Measurements from ENCODE around the gene ERG. TPM values are rescaled to one million over a fixed set of nuclear protein-coding genes. Genes with fewer than 3 reads are reported as not detected.

ERG gene
- total RNA-seq, 1 donor from 2014 or later: under 0.01 TPM

DNA sequence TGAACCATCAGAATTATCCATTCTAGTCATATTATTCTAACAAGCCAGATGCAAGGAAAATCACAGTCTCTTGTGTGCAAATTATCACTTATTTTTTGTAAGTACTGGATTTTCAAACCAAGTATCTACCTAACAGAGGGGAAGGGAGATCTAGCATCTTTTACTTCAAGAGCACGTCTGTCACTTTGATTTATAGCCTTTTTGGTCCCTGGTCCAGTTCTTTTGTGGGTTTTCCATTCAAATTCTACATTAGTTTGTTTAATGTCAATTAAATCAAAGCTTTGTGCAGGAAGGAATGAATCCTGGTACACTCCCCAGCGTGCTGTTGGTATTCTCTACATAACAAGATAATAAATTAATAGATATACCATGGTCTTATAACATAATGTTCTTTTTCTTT lies 43.6 kb downstream of the ERG start:
- no peaks in the 10 kb centered on the region for H3K36me3 ChIP-seq (ENCODE audit: control insufficient read depth, insufficient read depth, low read length)
- FAIRE-seq (no peak), DNase-seq (ENCODE audit: low read depth) (no peak)
- TF ChIP-seq, protein P1, sequence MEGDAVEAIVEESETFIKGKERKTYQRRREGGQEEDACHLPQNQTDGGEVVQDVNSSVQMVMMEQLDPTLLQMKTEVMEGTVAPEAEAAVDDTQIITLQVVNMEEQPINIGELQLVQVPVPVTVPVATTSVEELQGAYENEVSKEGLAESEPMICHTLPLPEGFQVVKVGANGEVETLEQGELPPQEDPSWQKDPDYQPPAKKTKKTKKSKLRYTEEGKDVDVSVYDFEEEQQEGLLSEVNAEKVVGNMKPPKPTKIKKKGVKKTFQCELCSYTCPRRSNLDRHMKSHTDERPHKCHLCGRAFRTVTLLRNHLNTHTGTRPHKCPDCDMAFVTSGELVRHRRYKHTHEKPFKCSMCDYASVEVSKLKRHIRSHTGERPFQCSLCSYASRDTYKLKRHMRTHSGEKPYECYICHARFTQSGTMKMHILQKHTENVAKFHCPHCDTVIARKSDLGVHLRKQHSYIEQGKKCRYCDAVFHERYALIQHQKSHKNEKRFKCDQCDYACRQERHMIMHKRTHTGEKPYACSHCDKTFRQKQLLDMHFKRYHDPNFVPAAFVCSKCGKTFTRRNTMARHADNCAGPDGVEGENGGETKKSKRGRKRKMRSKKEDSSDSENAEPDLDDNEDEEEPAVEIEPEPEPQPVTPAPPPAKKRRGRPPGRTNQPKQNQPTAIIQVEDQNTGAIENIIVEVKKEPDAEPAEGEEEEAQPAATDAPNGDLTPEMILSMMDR (IDR thresholded peaks at IDR 0.05; ENCODE audit: insufficient read depth, low read length, severe bottlenecking): no peak
- no peak overlapping the region for H3K4me3 ChIP-seq (ENCODE audit: low read depth, low read length)
- no peaks in the 10 kb centered on the region for H3K27me3 ChIP-seq (ENCODE audit: control insufficient read depth, insufficient read depth, low read length)

DNA sequence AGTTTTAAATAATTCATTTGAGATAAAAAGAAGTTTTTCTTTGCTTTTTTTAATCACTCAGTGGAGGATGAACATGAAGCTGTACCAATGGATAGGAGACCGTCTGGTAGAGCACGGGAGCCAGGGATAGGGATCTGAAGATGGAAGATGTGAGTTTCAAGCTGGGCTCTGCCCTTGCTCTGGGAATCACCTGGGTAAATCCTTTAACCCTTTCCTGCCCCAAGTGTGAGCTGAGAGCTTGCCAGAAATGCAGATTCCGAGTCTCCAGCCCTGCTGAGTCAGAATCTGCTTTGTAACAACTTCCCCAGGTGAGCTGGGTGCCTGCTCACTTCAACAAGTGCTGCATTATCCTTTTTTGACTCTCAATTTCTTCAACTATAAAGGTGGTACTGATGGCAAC lies 44.1 kb downstream of the ERG start:
- FAIRE-seq (no peak), DNase-seq (ENCODE audit: low read depth) (no peak)
- no peaks in the 10 kb centered on the region for H3K36me3 ChIP-seq (ENCODE audit: control insufficient read depth, insufficient read depth, low read length)
- no peak overlapping the region for H3K4me3 ChIP-seq (ENCODE audit: low read depth, low read length)
- TF ChIP-seq, protein P1 (IDR thresholded peaks at IDR 0.05; ENCODE audit: insufficient read depth, low read length, severe bottlenecking): no peak
- H3K27me3 ChIP-seq (ENCODE audit: control insufficient read depth, insufficient read depth, low read length): no peaks in the 10 kb centered on the region

DNA sequence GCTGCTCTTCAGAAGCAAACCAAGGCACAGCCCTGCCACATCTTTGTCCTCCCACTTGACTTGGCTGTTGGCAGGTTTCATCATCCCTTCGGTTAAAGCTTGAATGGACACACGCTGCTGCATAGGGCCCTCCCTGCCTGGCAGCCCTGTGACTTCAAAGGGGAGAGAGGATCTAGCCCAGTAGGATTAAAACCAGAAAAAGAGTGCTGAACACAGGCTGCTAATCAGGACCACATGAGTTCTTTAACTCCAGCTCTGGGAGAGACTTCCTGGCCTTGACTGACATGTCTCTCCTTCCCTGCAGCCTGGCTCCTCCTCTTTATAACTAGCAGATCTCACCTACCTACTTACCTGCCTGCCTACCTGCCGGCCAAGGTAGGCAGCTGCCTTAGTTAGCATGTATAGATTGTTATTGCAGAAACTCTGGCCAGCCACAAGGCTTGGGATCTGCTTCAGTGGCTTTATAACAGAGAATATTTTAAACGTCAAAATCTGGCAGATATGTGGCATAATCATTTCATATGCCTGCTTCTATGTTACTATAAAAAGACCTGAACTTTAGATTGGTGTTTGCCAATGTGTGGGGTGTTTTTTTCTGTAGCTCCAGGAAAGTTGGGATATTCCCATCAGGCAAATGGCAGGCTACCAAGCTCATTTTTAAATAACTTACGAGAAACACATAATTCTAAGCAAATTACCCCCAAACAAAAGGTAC lies 49.4 kb downstream of the ERG start:
- Histone ChIP-seq H3K27me3 (ENCODE audit: control insufficient read depth, insufficient read depth, low read length) (no peaks in the 10 kb centered on the region), H3K4me3 (ENCODE audit: low read depth, low read length) (no peak overlapping the region), H3K36me3 (ENCODE audit: control insufficient read depth, insufficient read depth, low read length) (no peaks in the 10 kb centered on the region)
- FAIRE-seq: no peak
- TF ChIP-seq, protein P1 (IDR thresholded peaks at IDR 0.05; ENCODE audit: insufficient read depth, low read length, severe bottlenecking): no peak
- DNase-seq (ENCODE audit: low read depth): no peak

DNA sequence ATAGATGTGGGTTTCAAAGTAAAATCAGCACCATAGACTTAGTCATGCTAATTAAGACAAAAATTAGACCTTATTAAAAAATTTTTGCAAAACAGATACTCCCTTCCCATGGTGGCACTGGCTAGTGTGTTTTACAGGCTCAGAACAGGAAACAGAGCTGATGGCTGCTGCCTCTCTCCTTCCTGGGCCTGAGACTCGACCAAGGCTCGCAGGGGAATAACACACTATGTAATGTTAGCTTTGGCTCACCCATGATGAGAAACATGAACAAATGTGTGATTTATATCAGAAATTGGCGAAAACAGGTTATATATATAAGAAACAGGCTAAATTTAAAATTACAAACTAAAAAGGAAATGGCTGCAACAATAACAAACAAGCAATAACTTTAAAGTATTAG lies 50.7 kb downstream of the ERG start:
- no peak for FAIRE-seq
- no peak for DNase-seq (ENCODE audit: low read depth)
- Histone ChIP-seq H3K4me3 (ENCODE audit: low read depth, low read length) (no peak overlapping the region), H3K36me3 (ENCODE audit: control insufficient read depth, insufficient read depth, low read length) (no peaks in the 10 kb centered on the region), H3K27me3 (ENCODE audit: control insufficient read depth, insufficient read depth, low read length) (no peaks in the 10 kb centered on the region)
- TF ChIP-seq, protein P1 (IDR thresholded peaks at IDR 0.05; ENCODE audit: insufficient read depth, low read length, severe bottlenecking): no peak

DNA sequence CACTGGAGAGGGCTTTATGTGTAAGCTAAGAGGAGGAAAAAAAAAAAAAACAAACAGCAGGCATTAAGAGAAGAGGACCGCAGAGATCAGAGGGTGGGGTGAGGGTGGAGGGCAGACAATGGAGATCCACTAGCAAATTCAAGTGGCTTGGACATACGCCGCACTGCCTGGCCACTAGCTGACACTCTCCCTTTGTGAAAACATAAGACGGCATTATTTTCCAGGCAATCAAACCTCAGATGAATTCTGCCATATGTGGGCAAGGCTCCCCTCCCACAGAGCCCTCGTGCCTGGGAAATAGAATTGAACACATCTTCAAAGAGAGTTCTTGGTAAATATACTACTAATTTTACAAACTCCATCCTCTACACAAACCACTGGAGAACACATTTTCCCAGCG lies 53.6 kb downstream of the ERG start:
- TF ChIP-seq, protein P1 (IDR thresholded peaks at IDR 0.05; ENCODE audit: insufficient read depth, low read length, severe bottlenecking): no peak
- no peaks in the 10 kb centered on the region for H3K36me3 ChIP-seq (ENCODE audit: control insufficient read depth, insufficient read depth, low read length)
- no peaks in the 10 kb centered on the region for H3K27me3 ChIP-seq (ENCODE audit: control insufficient read depth, insufficient read depth, low read length)
- H3K4me3 ChIP-seq (ENCODE audit: low read depth, low read length): no peak overlapping the region
- FAIRE-seq (no peak), DNase-seq (ENCODE audit: low read depth) (no peak)

DNA sequence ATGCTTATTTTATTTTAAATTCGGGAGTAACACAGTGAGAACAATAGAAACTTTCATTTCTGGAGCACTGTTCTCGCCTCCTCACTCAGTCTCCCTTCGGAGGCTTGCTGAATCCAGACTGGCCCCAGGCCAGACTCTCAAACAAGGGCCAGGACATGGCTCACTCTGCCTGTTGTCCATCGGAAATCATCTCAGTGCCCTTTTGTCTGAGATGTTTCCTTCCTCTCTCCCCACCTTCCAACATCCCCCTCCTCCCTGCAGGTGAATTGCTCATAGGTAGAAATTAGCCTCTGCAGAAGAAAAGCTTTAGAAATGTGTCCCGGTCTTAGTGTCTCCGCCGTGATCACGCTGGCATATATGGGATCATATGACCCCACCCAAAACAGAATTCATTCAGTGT lies 55.2 kb downstream of the ERG start:
- TF ChIP-seq, protein P1 (IDR thresholded peaks at IDR 0.05; ENCODE audit: insufficient read depth, low read length, severe bottlenecking): no peak
- Histone ChIP-seq H3K4me3 (ENCODE audit: low read depth, low read length) (no peak overlapping the region), H3K36me3 (ENCODE audit: control insufficient read depth, insufficient read depth, low read length) (no peaks in the 10 kb centered on the region), H3K27me3 (ENCODE audit: control insufficient read depth, insufficient read depth, low read length) (no peaks in the 10 kb centered on the region)
- FAIRE-seq (no peak), DNase-seq (ENCODE audit: low read depth) (no peak)

All from bronchial epithelial cell (primary cell).